Esophagus muscularis mucosa (tissue), 3 donors: Measurements from ENCODE around the gene PLCB2.

ENCODE experiments used
- CTCF ChIP-seq, 3 experiments: fragments of 200-600 bp in 2 of 3; fragments of 450-650 bp in 1 of 3; sonication (generic) in 2 of 3; IDR thresholded peaks; one replicate each; pipeline ENCODE4 v1.5.1; 2017 to 2019; ENCODE audit warnings: antibody characterized with exemption in 3 of 3, mild to moderate bottlenecking in 2 of 3, moderate library complexity in 1 of 3
- EP300 ChIP-seq: sonication (generic); formaldehyde crosslinking; IDR thresholded peaks from one replicate; pipeline ENCODE4 v1.6.1; 2017; ENCODE audit warnings: antibody characterized with exemption

- no peak for TF ChIP-seq EP300
- no peak for TF ChIP-seq CTCF (IDR thresholded peaks at IDR 0.05)
Observed at GRCh38 chr15:40331026-40331425, 23.3 kb upstream of the PLCB2 start.
